K562 (cell line): ENCODE measurements around the gene NOSTRIN. TPM values are rescaled to one million over a fixed set of nuclear protein-coding genes. Genes with fewer than 3 reads are reported as not detected.

Experiments
- ATAC-seq: fragments of 200-7000 bp; cut with Tn5 transposase; 3 replicates; pipeline ENCODE4 v1.9.1; 2020; ENCODE audit warnings: moderate library complexity
- BruUV-seq: library from RNA; stranded (reverse); fragments of 400-500 nt; replicated peaks from 2 replicates; lab custom pipeline; 2021; lab: Mats Ljungman, UMichigan
- CTCF ChIA-PET: fragments of 300-600 bp; formaldehyde crosslinking; extraction: SDS; loops from one replicate; lab custom pipeline; 2021; ENCODE audit warnings: low intra/inter-chr PET ratio; lab: Yijun Ruan, JAX
- POLR2A ChIA-PET: fragments of 300-600, 350-650 bp; sonication (Branson Sonifier 250); formaldehyde crosslinking; extraction: SDS; loops from one replicate; lab custom pipeline; 2021; ENCODE audit warnings: antibody characterized with exemption, inconsistent platforms; lab: Yijun Ruan, JAX
- DNase-seq, 4 experiments: peaks; one replicate each; pipeline versions ENCODE4 v3.0.0 to v3.0.0-alpha.2; 2011 to 2018; ENCODE audit warnings: low spot score in 3 of 4, mixed read lengths in 3 of 4; ENCODE audit errors: extremely low read depth in 1 of 4
- FAIRE-seq: peaks from 2 replicates; lab custom pipeline; 2011; peaks lifted over from hg19 to GRCh38; lab: Jason Lieb, UNC
- H2AFZ ChIP-seq: 2 replicates; pipeline ENCODE4 v1.6.0; 2011; ENCODE audit warnings: low read depth, low read length, control low read depth, inconsistent platforms
- H3K27ac ChIP-seq: fragments of 200-600 bp; 3 replicates; pipeline ENCODE4 v1.8.0; 2011; ENCODE audit warnings: low read depth, mild to moderate bottlenecking, control low read depth, inconsistent platforms, low read length, moderate library complexity, mixed read lengths; ENCODE audit errors: extremely low read depth
- H3K27me3 ChIP-seq, 2 experiments: fragments of 300-600 bp in 1 of 2; 2 replicates in 1 of 2; 3 replicates in 1 of 2; pipeline versions ENCODE4 v1.6.0 to v1.8.0; 2011; ENCODE audit warnings: inconsistent platforms in 2 of 2, low read length in 2 of 2, mild to moderate bottlenecking in 1 of 2, mixed read lengths in 1 of 2, moderate library complexity in 1 of 2; ENCODE audit not compliant: control insufficient read depth in 2 of 2, insufficient read depth in 2 of 2
- H3K36me3 ChIP-seq: fragments of 300-600 bp; 3 replicates; pipeline ENCODE4 v1.8.0; 2011; ENCODE audit warnings: mild to moderate bottlenecking, low read length, inconsistent platforms; ENCODE audit not compliant: control insufficient read depth, insufficient read depth
- H3K4me1 ChIP-seq, 2 experiments: fragments of 200-600 bp in 1 of 2; replicated peaks in 1 of 2; 2 replicates in 1 of 2; 3 replicates in 1 of 2; pipeline versions ENCODE4 v1.5.1 to v1.8.0; 2011; ENCODE audit warnings: inconsistent platforms in 2 of 2, low read length in 2 of 2, mild to moderate bottlenecking in 1 of 2, mixed read lengths in 1 of 2, moderate library complexity in 1 of 2; ENCODE audit not compliant: control insufficient read depth in 2 of 2, insufficient read depth in 2 of 2
- H3K4me2 ChIP-seq: 2 replicates; pipeline ENCODE4 v1.6.1; 2011; ENCODE audit warnings: low read length, control low read depth, inconsistent platforms, mixed read lengths; ENCODE audit not compliant: insufficient read depth
- H3K4me3 ChIP-seq: fragments of 200-600 bp; sonication (generic), shearing (Covaris generic); 2 replicates; pipeline ENCODE4 v1.5.1; 2016; ENCODE audit warnings: control low read depth, inconsistent platforms
- H3K79me2 ChIP-seq: fragments of 200-600 bp; 3 replicates; pipeline ENCODE4 v1.8.0; 2011; ENCODE audit warnings: low read length, inconsistent platforms; ENCODE audit not compliant: control insufficient read depth, insufficient read depth
- H3K9ac ChIP-seq, 2 experiments: 2 replicates each; pipeline versions ENCODE4 v1.6.0 to v1.6.1; 2011; ENCODE audit warnings: low read depth in 2 of 2, low read length in 2 of 2, control low read depth in 1 of 2, inconsistent platforms in 1 of 2, mild to moderate bottlenecking in 1 of 2, mixed read lengths in 1 of 2; ENCODE audit not compliant: insufficient read depth in 1 of 2
- H3K9me1 ChIP-seq: one replicate; pipeline ENCODE4 v1.6.0; 2011; ENCODE audit warnings: inconsistent platforms, mild to moderate bottlenecking, low read length, moderate library complexity; ENCODE audit not compliant: control insufficient read depth, insufficient read depth
- H3K9me3 ChIP-seq: replicated peaks from 2 replicates; pipeline ENCODE4 v1.5.1; 2011; ENCODE audit warnings: low read depth, low read length, inconsistent platforms; ENCODE audit not compliant: control insufficient read depth, insufficient read depth
- H4K20me1 ChIP-seq: replicated peaks from 2 replicates; pipeline ENCODE4 v1.6.1; 2011; ENCODE audit warnings: low read length, inconsistent platforms, mixed read lengths; ENCODE audit not compliant: control insufficient read depth, insufficient read depth
- EP400 ChIP-seq: fragments of 450-650 bp; IDR thresholded peaks from 2 replicates; pipeline ENCODE4 v1.6.1; 2017; ENCODE audit warnings: antibody characterized with exemption, mild to moderate bottlenecking, moderate library complexity
- HDAC2 ChIP-seq: fragments of 450-650 bp; IDR thresholded peaks from 2 replicates; pipeline ENCODE4 v1.6.1; 2016; ENCODE audit warnings: mild to moderate bottlenecking
- HDAC6 ChIP-seq: IDR thresholded peaks from 2 replicates; pipeline ENCODE4 v1.6.1; 2012; ENCODE audit warnings: low read depth, mild to moderate bottlenecking, control low read depth, inconsistent platforms, low read length, moderate library complexity
- HDGF ChIP-seq: fragments of 450-650 bp; IDR thresholded peaks from 2 replicates; pipeline ENCODE4 v1.6.1; 2016
- HIVEP1 ChIP-seq: fragments of 250-450 bp; sonication (Bioruptor Pico); IDR thresholded peaks from 2 replicates; pipeline ENCODE4 v1.4.0; 2020; ENCODE audit warnings: mild to moderate bottlenecking
- RBM22 ChIP-seq: fragments of 200-400 bp; formaldehyde crosslinking; IDR thresholded peaks from 2 replicates; pipeline ENCODE4 v1.6.1; 2018; ENCODE audit warnings: low read length, low read depth; ENCODE audit not compliant: poor library complexity, severe bottlenecking
- RNF2 ChIP-seq: sonication (generic); IDR thresholded peaks from 2 replicates; pipeline ENCODE4 v1.6.1; 2016
- ZNF668 ChIP-seq: fragments of 250-450 bp; sonication (Bioruptor Pico); IDR thresholded peaks from 2 replicates; pipeline ENCODE4 v1.8.0; 2022; ENCODE audit warnings: mild to moderate bottlenecking, inconsistent platforms
- ZNF696 ChIP-seq: fragments of 250-450 bp; sonication (Bioruptor Pico); conservative IDR thresholded peaks from 2 replicates; pipeline ENCODE4 v1.4.0; 2020; ENCODE audit warnings: mild to moderate bottlenecking, moderate library complexity
- WGBS: fragments of 100-300 bp; shearing (Covaris generic); methylation state at CpG from one replicate; pipeline ENCODE4 v1.1.6; 2016; ENCODE audit warnings: low coverage, mixed read lengths; ENCODE audit not compliant: insufficient coverage; ENCODE audit errors: missing lambda C conversion rate; 5-methylcytosine and 5-hydroxymethylcytosine counted together
- in situ Hi-C: fragments of 300-500 bp; cut with MboI; formaldehyde crosslinking; loops from 4 replicates; pipeline ENCODE4 v1.15.0; 2018; ENCODE audit warnings: inconsistent platforms, mixed read lengths
- intact Hi-C: fragments of 100-400 bp; cut with micrococcal nuclease; formaldehyde crosslinking; loops from 2 replicates; pipeline ENCODE4 v1.14.2; 2022
- polyA plus RNA-seq, 8 experiments: library from polyadenylated mRNA; depleted of rRNA in 4 of 8; stranded (reverse) in 5 of 8; unstranded in 3 of 8; fragments of >200 nt; fragmentation: Nextera tagmentation in 2 of 8; fragmentation: Illumina TruSeq in 1 of 8; extraction: Ambion mirVana in 2 of 8; extraction: Trizol in 1 of 8; gene quantifications; 2 replicates each; pipeline versions ENCODE4 v1.2.1 to v1.2.3, GENCODE V29; 2011 to 2014; ENCODE audit warnings: inconsistent platforms in 1 of 8, missing spikeins in 1 of 8
- total RNA-seq, 7 experiments: library from RNA; depleted of rRNA in 6 of 7; stranded (reverse); fragments of >200 nt in 6 of 7; fragmentation: Illumina TruSeq in 2 of 7; extraction: Trizol in 2 of 7; gene quantifications; 2 replicates each; pipeline versions ENCODE4 v1.2.1 to v1.2.3, GENCODE V29; 2011 to 2021; ENCODE audit warnings: low replicate concordance in 1 of 7

Gene NOSTRIN
- total and polyA plus RNA-seq, 9 of the 15 experiments (the other 6 are each of a cell fraction or from before 2014, with no cell fraction given): 26.7 to 82.9 (median 56.3) TPM

GRCh38 chr2:168816369-168816768 is 13.9 kb downstream of the NOSTRIN start:
- Histone ChIP-seq H3K36me3 (peaks cover 59% of the 10 kb centered on the region), H3K4me3 (no peak overlapping the region), H4K20me1 (no peaks in the 10 kb centered on the region), H3K9ac (no peak overlapping the region), H3K9me3 (no peaks in the 10 kb centered on the region), H3K27me3 (no peaks in the 10 kb centered on the region), H3K4me1 (peaks cover 0 to 21% of the 10 kb centered on the region in 2 experiments; a peak in 4 of 5 replicates), H3K79me2 (no peaks in the 10 kb centered on the region), H3K27ac (no peak overlapping the region), H3K4me2 (no peak overlapping the region), H3K9me1 (no peaks in the 10 kb centered on the region), H2AFZ (no peak overlapping the region)
- DNase-seq: no peak
- ATAC-seq: no peak
- BruUV-seq: no TSS peak
- CTCF ChIA-PET: no interaction called here
- in situ Hi-C loops: no loop called here
- no peak for FAIRE-seq
- intact Hi-C loops: no loop called here
- WGBS: 71% methylated on average over 3 of the region's 3 CpGs
- TF ChIP-seq HIVEP1 (CRISPR knock-in tag) (no peak), HDAC6 (no peak), RBM22 (no peak), ZNF696 (CRISPR knock-in tag) (no peak), ZNF668 (CRISPR knock-in tag) (no peak), HDAC2 (no peak), RNF2 (no peak), HDGF (no peak), EP400 (no peak)
- POLR2A ChIA-PET: interaction anchor here (3.1 to 7.9 kb wide), 2 partner anchors 9 to 14 kb away, joined by 20 to 81 read pairs; partner anchors contain the start of gene NOSTRIN
